HG03520 (cell line): ENCODE measurements around the gene TNPO3.
"Not testable (repeated sequence)": the region's sequence is repeated elsewhere in the genome, so short reads cannot be mapped to it uniquely, and the experiment has no call there.

ENCODE experiments used
- ATAC-seq: cut with Tn5 transposase; IDR thresholded peaks from one replicate; pipeline ENCODE4 v1.9.1; 2021; ENCODE audit warnings: mild to moderate bottlenecking, moderate library complexity; ENCODE audit not compliant: unreplicated experiment

Gene TNPO3

DNA sequence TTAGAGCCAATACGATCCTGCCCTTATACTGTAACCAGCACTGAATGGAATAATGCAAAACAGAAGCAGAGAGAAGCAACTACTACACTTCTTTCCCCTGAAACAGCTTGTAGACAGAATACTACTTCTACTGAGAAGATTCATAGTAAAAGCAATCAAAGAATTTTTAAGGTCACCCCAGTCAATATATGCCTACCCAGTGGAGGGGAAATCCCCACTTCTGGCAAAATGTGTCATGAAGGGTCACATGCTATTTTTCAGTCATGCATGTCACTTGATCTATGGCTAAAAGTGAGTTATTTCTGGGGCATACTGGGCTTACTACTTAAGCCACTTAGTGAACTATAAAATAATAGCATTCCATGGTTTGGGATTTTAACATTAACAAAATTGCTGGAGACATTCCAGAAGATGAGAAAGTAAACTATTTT, 91.6 kb downstream of the TNPO3 start:
- ATAC-seq, result peak; percentile 84

- no peak for ATAC-seq
These were observed 92.0 kb downstream of the TNPO3 start for GRCh38 chr7:128962899-128963298.

- ATAC-seq, result no peak
These were observed 93.8 kb downstream of the TNPO3 start for GRCh38 chr7:128961030-128961659.

DNA sequence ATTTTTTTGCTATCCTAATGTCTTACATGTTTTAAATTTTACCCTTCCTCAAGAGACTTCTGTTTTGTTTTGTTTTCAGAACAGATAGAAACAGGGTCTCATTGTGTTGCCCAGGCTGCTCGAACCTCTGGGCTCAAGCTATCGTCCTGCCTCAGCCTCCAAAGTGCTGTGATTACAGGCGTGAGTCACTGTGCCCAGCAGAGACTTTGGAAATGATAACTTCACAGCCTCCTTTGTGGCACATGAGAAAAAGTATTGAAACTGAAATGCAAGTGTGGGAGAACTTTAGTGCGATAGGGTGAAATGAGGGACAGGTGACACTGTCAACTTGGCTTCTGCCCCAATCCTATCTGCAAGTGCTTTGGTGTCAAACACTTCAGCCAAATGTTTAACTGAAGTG, 95.6 kb downstream of the TNPO3 start:
- ATAC-seq, result no peak

- no peak for ATAC-seq
These were observed 98.9 kb downstream of the TNPO3 start for GRCh38 chr7:128955981-128956380.

DNA sequence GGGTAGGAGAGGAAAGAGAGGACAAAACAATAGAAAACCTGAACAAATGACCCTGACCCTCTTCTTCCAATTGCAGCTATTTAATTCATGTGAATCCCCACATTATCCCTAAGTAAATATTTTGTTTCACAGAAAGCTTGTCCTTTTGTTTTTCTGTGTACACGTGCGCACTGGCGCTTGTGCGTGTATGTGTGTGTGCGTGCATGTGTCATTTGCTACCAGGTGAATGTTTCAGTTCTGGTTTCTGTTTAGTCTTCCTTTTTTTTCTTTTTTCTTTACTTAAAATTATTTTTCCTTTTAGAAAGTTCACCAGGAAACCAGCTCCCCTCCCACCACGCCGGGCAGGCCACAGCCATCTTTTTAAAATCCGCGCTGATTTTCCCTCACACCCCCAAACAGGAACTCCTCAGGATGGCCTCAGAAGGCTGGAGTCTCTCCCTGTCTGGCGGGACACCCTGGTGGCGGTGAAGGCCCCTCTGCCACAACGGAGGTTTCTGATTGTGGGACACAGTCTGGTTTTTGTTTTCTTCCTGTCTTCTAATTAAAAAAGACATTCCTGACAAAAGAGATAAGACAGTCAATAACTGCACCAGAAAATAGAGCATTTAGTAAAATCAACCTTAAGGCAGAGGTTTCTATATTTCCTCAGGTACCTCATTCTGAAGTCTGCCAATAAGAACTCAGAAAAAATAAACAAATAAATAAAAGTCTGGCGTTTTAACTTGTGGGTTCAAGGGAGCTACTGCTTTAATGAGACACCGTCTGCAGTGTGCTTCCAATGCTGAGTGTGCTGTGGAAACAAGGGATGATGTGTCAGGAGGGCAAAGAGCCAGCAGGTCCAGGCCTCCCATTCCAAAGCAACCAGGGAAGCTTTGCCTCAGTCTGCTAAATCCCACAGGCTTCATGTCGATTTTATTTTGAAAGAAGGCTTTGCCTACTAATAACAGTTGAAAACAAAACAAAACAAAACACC, 99.8 kb downstream of the TNPO3 start:
- ATAC-seq, result no peak

DNA sequence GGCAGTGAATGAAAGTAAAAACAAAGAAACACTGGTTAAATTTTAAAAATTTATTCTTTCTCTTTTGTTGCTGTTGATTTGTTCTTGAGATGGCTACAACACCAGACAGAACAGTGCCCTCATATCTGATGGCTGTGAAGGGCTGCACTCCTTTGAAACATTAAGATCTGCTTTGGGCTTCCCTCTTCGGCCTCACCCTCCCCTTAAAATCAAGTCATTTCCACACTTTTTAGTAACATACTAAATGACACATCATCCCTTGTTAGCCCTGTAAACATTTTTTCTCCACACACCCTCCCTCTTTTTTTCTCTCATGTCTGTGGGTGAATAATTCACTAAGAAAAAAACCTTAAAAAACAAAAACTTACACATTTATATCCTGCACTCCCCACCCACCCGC, 100.8 kb downstream of the TNPO3 start:
- no peak for ATAC-seq

DNA sequence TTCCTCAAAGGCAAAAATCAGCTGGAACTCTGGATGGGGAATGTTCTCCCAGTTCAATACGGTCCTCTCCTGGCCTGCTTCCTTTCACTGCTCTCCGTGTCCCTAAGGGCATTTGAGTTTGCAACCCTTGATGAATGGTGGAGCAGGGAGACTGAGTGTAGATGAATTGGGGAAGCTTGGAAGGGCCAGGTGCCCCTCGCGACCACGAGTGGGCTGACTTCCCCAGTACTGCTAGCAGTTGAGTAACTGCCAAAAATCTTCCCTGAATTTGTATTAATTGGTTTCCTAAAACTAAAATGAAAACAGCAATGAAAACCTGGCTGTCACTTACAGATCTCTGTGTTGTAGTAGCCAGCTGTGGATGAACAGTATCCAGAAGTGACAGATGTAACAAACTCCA, 103.6 kb downstream of the TNPO3 start:
- ATAC-seq, result no peak

DNA sequence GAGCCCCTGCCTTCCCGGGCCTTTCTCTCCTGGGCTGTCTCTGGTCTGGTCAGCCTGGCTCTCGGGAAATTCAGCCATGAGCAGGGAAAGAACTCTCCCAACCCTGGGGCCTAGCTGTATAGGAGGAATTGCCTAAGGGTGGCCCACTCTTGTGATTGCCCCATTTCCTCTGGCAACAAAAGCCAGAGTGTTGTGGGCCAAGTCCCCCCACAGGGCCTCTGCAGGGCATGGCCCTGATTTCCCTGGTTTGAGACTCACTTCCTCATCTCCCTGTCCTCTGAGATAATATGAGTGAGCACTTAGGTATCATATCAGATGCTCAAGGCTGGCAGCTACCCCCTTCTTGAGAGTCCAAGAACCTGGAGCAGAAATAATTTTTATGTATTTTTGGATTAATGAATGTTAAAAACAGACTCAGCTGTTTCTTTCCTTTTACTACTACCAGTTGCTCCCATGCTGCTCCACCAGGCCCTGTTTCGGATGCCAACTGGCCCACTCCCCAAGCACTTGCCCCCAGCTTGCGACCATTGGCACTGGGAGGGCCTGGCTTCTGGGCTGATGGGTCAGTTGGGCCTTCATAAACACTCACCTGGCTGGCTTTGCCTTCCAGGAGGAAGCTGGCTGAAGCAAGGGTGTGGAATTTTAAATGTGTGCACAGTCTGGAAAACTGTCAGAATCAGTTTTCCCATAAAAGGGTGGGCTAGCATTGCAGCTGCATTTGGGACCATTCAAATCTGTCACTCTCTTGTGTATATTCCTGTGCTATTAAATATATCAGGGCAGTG, 105.7 kb downstream of the TNPO3 start:
- ATAC-seq, result no peak

- ATAC-seq, result no peak
These were observed 106.5 kb downstream of the TNPO3 start for GRCh38 chr7:128948312-128948973.

GRCh38 chr7:128947854-128948253, 107.1 kb downstream of the TNPO3 start:
- ATAC-seq, result no peak

GRCh38 chr7:128946936-128947830, 107.7 kb downstream of the TNPO3 start:
- ATAC-seq, result no peak

DNA sequence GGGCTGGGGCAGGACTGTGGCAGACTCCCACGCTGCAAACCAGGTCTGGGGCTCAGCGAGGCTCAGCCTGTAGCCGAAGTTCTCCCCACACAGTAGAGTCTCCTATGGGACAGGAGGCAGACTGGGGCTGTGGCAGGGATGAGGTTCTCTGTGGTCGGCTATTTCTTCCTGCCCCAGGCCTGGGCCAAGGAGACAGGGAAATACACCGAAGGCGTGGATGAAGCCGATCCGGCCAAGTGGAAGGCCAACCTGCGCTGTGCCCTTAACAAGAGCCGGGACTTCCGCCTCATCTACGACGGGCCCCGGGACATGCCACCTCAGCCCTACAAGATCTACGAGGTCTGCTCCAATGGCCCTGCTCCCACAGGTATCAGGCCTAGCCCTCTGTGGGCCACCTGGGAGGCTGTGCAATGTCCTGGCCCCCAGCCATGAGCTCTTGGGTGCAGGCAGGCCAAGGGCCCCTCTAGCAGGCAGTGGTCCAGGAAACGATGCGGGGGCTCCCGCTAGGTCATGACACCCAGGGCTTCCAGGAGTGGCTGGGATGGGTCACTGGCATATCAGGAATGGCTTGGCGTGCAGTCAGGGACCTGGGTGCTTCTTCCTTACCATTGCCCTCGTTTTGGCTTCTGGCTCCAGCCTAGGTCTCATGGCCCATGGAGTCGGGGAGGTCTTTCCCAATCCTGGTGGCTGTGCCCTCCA, 109.1 kb downstream of the TNPO3 start:
- no peak for ATAC-seq

DNA sequence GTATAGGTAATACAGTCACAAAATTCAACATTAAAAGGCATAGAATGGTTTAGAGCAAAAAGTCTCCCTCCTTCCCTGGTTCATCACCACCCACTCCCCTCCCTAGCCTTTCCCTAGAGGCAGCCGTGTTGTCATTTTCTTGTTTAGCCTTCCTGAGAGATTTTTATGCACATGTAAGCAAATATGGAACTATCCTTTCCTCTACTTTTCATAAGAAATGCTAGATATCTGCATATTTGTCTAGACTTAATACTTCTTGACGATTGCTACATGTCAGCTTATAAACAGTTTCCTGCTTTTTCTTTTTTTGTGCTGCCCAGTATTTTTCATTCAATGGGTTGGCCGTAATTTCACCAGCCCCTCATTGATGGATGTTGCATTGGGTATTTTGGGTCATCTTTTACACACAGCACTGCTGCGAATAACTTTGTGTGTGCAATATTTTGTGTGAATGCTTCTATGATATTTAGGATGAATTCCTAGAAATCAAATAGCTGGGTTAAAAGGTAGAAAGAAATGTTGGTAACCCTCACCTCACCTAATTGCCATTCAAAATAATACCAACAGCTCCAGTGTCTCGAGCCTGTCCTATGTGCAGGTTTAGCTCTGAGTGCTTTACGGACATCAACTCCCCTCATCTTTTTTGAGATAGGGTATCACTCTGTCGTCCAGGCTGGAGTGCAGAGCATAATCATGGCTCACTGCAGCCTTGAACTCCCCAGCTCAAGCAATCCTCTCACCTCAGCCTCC, 110.2 kb downstream of the TNPO3 start:
- ATAC-seq, result no peak

GRCh38 chr7:128943251-128943650, 111.7 kb downstream of the TNPO3 start:
- not testable (repeated sequence) for ATAC-seq

GRCh38 chr7:128941946-128942526, 112.9 kb downstream of the TNPO3 start:
- ATAC-seq, result no peak

DNA sequence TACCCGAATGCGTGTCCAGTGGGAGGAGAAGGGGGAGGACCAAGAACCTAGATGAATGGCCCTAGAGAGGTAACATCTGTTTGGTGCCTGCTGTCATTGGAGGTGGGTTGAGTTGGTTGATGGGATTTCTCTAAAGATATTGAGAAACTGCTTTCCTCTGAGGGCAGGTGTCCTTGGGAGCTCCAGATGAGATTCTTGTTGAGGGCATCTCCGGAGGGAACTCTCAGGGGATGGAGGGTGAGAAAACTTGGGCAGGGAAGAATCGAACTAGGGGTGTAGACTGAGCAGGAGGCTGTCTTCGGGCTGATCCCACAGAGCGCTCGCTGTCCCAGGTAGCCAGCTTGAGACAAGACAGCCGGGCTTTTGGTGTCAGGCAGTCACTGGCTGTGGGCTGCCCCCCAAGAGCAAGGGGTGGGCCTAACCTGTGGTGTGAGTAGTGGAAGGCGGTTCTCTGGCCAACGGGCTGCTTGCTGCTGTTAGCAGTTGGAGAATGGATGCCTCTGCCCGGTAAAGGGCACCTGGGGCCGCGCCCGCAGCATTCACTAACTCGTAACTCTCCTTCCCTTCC, 113.5 kb downstream of the TNPO3 start:
- no peak for ATAC-seq
